ENCODE measurements around the gene FAAP20. TPM values are rescaled to one million over a fixed set of nuclear protein-coding genes. Genes with fewer than 3 reads are reported as not detected.

FAAP20 gene
- total and polyA plus RNA-seq, 10 of the 15 experiments (the other 5 are each of a cell fraction or from before 2014, with no cell fraction given) = 0.79 to 91.8 (median 20.9) TPM

GRCh38 chr1:2204415-2205190, 10.0 kb upstream of the FAAP20 start:
- Histone ChIP-seq H3K27ac (ENCODE audit: control insufficient read depth, insufficient read depth) (no peak overlapping the region), H3K4me3 (peak overlapping the region; percentile 64; the same call in 1 of the 2 replicates), H2AFZ (ENCODE audit: control insufficient read depth, low read depth, low read length) (peak overlapping the region; percentile 44; the same call in 1 of the 2 replicates), H3K36me3 (ENCODE audit: control insufficient read depth in 2 of 2, insufficient read depth in 2 of 2, low read length in 1 of 2) (no peaks in the 10 kb centered on the region), H4K20me1 (ENCODE audit: control insufficient read depth, insufficient read depth) (no peaks in the 10 kb centered on the region), H3K9ac (ENCODE audit: control insufficient read depth, insufficient read depth, low read length) (no peak overlapping the region), H3K79me2 (ENCODE audit: control insufficient read depth, insufficient read depth, low read length) (no peaks in the 10 kb centered on the region), H3K9me3 (replicated peaks; ENCODE audit: control insufficient read depth, insufficient read depth, low read length) (no peaks in the 10 kb centered on the region), H3K27me3 (replicated peaks in 1 of 2; ENCODE audit: control insufficient read depth in 2 of 2, insufficient read depth in 2 of 2, low read length in 1 of 2) (no peaks in the 10 kb centered on the region; a peak in 1 of 4 replicates), H3K4me2 (ENCODE audit: control insufficient read depth, insufficient read depth) (peak overlapping the region; percentile 92), H3K4me1 (ENCODE audit: control insufficient read depth, insufficient read depth, low read length) (peaks cover 4% of the 10 kb centered on the region)
- SMC1A ChIA-PET (ENCODE audit: uncharacterized antibody, unreplicated experiment) = no interaction called here
- ATAC-seq (peak; percentile 76), FAIRE-seq (no peak), DNase-seq (ENCODE audit: low read depth, low spot score) (no peak)
- TF ChIP-seq IKZF2 (IDR thresholded peaks at IDR 0.05) (no peak), SRF (IDR thresholded peaks at IDR 0.05; ENCODE audit: low read depth in 2 of 2, low read length in 2 of 2) (0 out of 4 replicates have a peak, but pooled peaks of 1 of the 2 experiments have one; percentile 16), RUNX3 (IDR thresholded peaks at IDR 0.05; ENCODE audit: low read length) (no peak), BRCA1 (IDR thresholded peaks at IDR 0.05; ENCODE audit: low read depth, low read length) (no peak), E2F4 (IDR thresholded peaks at IDR 0.05; ENCODE audit: low read depth, low read length) (no peak), ESRRA (IDR thresholded peaks at IDR 0.05; ENCODE audit: low read length) (no peak), YBX1 (IDR thresholded peaks at IDR 0.05) (no peak)
- CTCF ChIA-PET = interaction anchor here (0.6 kb wide), 1 partner anchor 10 kb away, joined by 3 read pairs; the partner anchor contains the start of gene FAAP20
- WGBS (ENCODE audit: insufficient coverage, insufficient replicate concordance, low lambda C conversion rate, missing lambda C conversion rate) = 1% methylated on average over 24 of the region's 60 CpGs
- POLR2A ChIA-PET = interaction anchor here (2.0 kb wide), 1 partner anchor 9 kb away, joined by 9 read pairs; the partner anchor contains the start of gene FAAP20
- in situ Hi-C loops (cut with MboI) = loop anchor here (10.0 kb wide), 1 partner anchor 320 kb away; the partner anchor contains the start of gene PANK4
- RAD21 ChIA-PET (ENCODE audit: unreplicated experiment) = interaction anchor here (0.7 to 2.8 kb wide), 3 partner anchors 10 to 107 kb away, joined by 3 to 14 read pairs (median 4); partner anchors contain the start of gene FAAP20
- BruUV-seq (replicated peaks) = no TSS peak
- intact Hi-C loops (cut with micrococcal nuclease; ENCODE audit: unreplicated experiment) = no loop called here

Measured in GM12878 (cell line).